DND-41 (cell line): ENCODE results near the gene TMEM33.

Experiments
- ATAC-seq: fragments of 200-7000 bp; cut with Tn5 transposase; 3 replicates; pipeline ENCODE4 v1.9.1; 2021; ENCODE audit warnings: low read depth; ENCODE audit not compliant: insufficient read depth
- DNase-seq: peaks from one replicate; pipeline ENCODE4 v3.0.0-alpha.2; 2020
- H2AFZ ChIP-seq: 2 replicates; pipeline ENCODE4 v1.6.0; 2012; ENCODE audit warnings: low read depth, low read length
- H3K27ac ChIP-seq: 2 replicates; pipeline ENCODE4 v1.5.1; 2012; ENCODE audit warnings: low read length, inconsistent platforms
- H3K27me3 ChIP-seq: fragments of 200-600 bp; sonication (generic); 2 replicates; pipeline ENCODE4 v1.6.0; 2012; ENCODE audit warnings: low read length, mild to moderate bottlenecking, inconsistent platforms; ENCODE audit not compliant: insufficient read depth, poor library complexity
- H3K36me3 ChIP-seq: 2 replicates; pipeline ENCODE4 v1.5.1; 2012; ENCODE audit warnings: low read length, inconsistent platforms; ENCODE audit not compliant: insufficient read depth
- H3K4me1 ChIP-seq: 2 replicates; pipeline ENCODE4 v1.5.1; 2012; ENCODE audit warnings: mild to moderate bottlenecking, low read length; ENCODE audit not compliant: insufficient read depth
- H3K4me2 ChIP-seq: 2 replicates; pipeline ENCODE4 v1.6.0; 2012; ENCODE audit warnings: mild to moderate bottlenecking, moderate library complexity, low read length, inconsistent platforms; ENCODE audit not compliant: insufficient read depth
- H3K4me3 ChIP-seq, 2 experiments: fragments of 200-600 bp in 1 of 2; shearing (Covaris generic) in 1 of 2; 2 replicates each; pipeline ENCODE4 v1.5.1; 2012 to 2016; ENCODE audit warnings: inconsistent platforms in 2 of 2, low read length in 2 of 2, mild to moderate bottlenecking in 2 of 2, low read depth in 1 of 2, moderate library complexity in 1 of 2
- H3K79me2 ChIP-seq: 2 replicates; pipeline ENCODE4 v1.6.0; 2012; ENCODE audit warnings: low read length, inconsistent platforms; ENCODE audit not compliant: insufficient read depth
- H3K9ac ChIP-seq: 2 replicates; pipeline ENCODE4 v1.6.0; 2012; ENCODE audit warnings: low read depth, mild to moderate bottlenecking, inconsistent platforms, low read length, moderate library complexity
- H3K9me3 ChIP-seq: 2 replicates; pipeline ENCODE4 v1.5.1; 2012; ENCODE audit warnings: low read length, moderate library complexity, mild to moderate bottlenecking, inconsistent platforms; ENCODE audit not compliant: insufficient read depth, severe bottlenecking
- H4K20me1 ChIP-seq: 2 replicates; pipeline ENCODE4 v1.6.0; 2012; ENCODE audit warnings: low read length; ENCODE audit not compliant: insufficient read depth
- CTCF ChIP-seq: IDR thresholded peaks from 2 replicates; pipeline ENCODE4 v1.5.1; 2012; ENCODE audit warnings: borderline replicate concordance, low read length, moderate library complexity, mild to moderate bottlenecking; ENCODE audit not compliant: poor library complexity, severe bottlenecking; ENCODE audit errors: extremely low read depth
- EZH2 ChIP-seq: IDR thresholded peaks from 3 replicates; pipeline ENCODE4 v1.6.1; 2012; ENCODE audit warnings: borderline replicate concordance, low read depth, mild to moderate bottlenecking, moderate library complexity, low read length, inconsistent platforms; ENCODE audit not compliant: severe bottlenecking

Gene TMEM33

GRCh38 chr4:41977709-41978108 lies 42.5 kb downstream of the TMEM33 start:
- Histone ChIP-seq H3K79me2 (no peaks in the 10 kb centered on the region), H3K36me3 (no peaks in the 10 kb centered on the region), H3K4me2 (no peak overlapping the region), H3K4me3 (no peak overlapping the region), H3K9ac (no peak overlapping the region), H3K27me3 (no peaks in the 10 kb centered on the region), H2AFZ (no peak overlapping the region), H4K20me1 (no peaks in the 10 kb centered on the region), H3K4me1 (no peaks in the 10 kb centered on the region), H3K9me3 (no peaks in the 10 kb centered on the region), H3K27ac (no peak overlapping the region)
- ATAC-seq (peak; percentile 27; the same call in 1 of the 3 replicates), DNase-seq (no peak)
- TF ChIP-seq CTCF = no peak
- no peak for TF ChIP-seq EZH2

- no peak within 1 kb of the TSS for H3K27ac ChIP-seq
- no peak within 1 kb of the TSS for H2AFZ ChIP-seq
- H3K9me3 ChIP-seq = no peaks in the 10 kb centered on the region
- TF ChIP-seq CTCF = no peak
- no peak for TF ChIP-seq EZH2
- no peaks in the 10 kb centered on the region for H3K4me1 ChIP-seq
- no peak for DNase-seq
- H3K4me3 ChIP-seq = no peak within 1 kb of the TSS
- no peaks in the 10 kb centered on the region for H3K36me3 ChIP-seq
- ATAC-seq = no peak
- no peaks in the 10 kb centered on the region for H3K79me2 ChIP-seq
- no peak within 1 kb of the TSS for H3K9ac ChIP-seq
- H3K27me3 ChIP-seq = no peaks in the 10 kb centered on the region
- H4K20me1 ChIP-seq = no peaks in the 10 kb centered on the region
- no peak within 1 kb of the TSS for H3K4me2 ChIP-seq
These were observed 46.2 kb downstream of the TMEM33 start, which contains the start of gene DCAF4L1 for GRCh38 chr4:41981456-41981855. Gene DCAF4L1, plus strand, starts transcription at chr4:41981756. Its CDS starts 37 bp downstream, at chr4:41981793.

- TF ChIP-seq CTCF (no peak), EZH2 (no peak)
- no peak overlapping the region for H3K27ac ChIP-seq
- H3K4me1 ChIP-seq = no peaks in the 10 kb centered on the region
- no peaks in the 10 kb centered on the region for H3K36me3 ChIP-seq
- H3K4me3 ChIP-seq = no peak overlapping the region
- H2AFZ ChIP-seq = no peak overlapping the region
- no peaks in the 10 kb centered on the region for H3K9me3 ChIP-seq
- DNase-seq = no peak
- H3K79me2 ChIP-seq = no peaks in the 10 kb centered on the region
- ATAC-seq = no peak
- no peaks in the 10 kb centered on the region for H3K27me3 ChIP-seq
- H4K20me1 ChIP-seq = no peaks in the 10 kb centered on the region
- no peak overlapping the region for H3K9ac ChIP-seq
- H3K4me2 ChIP-seq = no peak overlapping the region
These were observed 47.5 kb downstream of the TMEM33 start for GRCh38 chr4:41982716-41983115.

GRCh38 chr4:41985151-41985550 lies 49.9 kb downstream of the TMEM33 start:
- no peak for ATAC-seq
- no peak for DNase-seq
- peaks cover 9% of the 10 kb centered on the region; the same call in 1 of the 2 replicates for H3K79me2 ChIP-seq
- H4K20me1 ChIP-seq = no peaks in the 10 kb centered on the region
- no peaks in the 10 kb centered on the region for H3K27me3 ChIP-seq
- H3K4me2 ChIP-seq = no peak overlapping the region
- no peak overlapping the region for H3K9ac ChIP-seq
- peaks cover 17% of the 10 kb centered on the region for H3K4me1 ChIP-seq
- H3K36me3 ChIP-seq = no peaks in the 10 kb centered on the region
- H3K9me3 ChIP-seq = no peaks in the 10 kb centered on the region
- H2AFZ ChIP-seq = no peak overlapping the region
- H3K4me3 ChIP-seq = no peak overlapping the region
- H3K27ac ChIP-seq = no peak overlapping the region
- no peak for TF ChIP-seq EZH2
